GM19395 (cell line): Measurements from ENCODE around the gene PSMA2.
A peak's percentile ranks its signal among the peaks of the same experiment; 100 is the strongest.

ENCODE experiments used
- ATAC-seq: cut with Tn5 transposase; IDR thresholded peaks from one replicate; pipeline ENCODE4 v1.9.1; 2021; ENCODE audit warnings: mild to moderate bottlenecking, moderate library complexity; ENCODE audit not compliant: unreplicated experiment

The PSMA2 gene

DNA sequence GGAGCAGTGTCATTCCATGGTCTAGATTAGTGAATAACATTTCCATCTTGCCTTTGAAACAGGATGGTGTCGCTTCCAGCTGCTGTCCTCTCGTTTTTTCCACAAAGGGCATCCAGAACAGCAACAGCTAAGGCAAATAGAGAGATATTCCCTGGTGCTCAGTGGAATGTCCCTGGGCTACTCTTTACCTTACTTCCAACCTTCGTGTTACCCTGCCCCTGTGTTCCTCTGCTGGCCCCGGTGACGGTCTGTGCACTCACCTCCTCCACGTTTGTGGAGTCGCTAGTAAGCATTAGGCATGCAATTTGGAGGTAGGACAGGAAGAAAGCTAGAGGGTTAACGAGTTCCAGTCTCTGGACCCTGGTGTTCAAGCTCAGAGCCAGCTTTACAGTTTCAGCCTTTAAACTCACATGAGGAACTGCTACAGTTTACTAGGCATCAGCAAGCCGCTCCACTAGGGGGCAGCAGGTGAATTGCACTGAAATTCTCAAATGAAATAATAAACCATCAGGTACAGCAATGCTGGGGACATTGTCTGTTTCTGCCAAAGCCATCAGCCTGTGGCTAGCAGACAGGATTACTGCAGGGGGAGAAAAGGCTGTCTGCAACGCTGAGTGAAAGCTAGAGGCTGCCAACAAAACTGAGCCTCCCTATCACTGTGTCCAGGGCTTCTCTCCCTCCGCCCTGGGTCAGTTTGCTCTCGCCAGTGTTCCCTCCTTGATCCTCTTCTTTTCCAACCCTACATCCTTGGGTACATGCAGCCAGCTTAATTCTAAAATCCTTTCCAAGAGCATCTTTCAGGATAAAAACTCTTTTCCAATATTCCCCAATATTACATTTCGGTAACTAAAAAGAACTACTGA lies 9.2 kb upstream of the PSMA2 start:
- ATAC-seq: no peak

DNA sequence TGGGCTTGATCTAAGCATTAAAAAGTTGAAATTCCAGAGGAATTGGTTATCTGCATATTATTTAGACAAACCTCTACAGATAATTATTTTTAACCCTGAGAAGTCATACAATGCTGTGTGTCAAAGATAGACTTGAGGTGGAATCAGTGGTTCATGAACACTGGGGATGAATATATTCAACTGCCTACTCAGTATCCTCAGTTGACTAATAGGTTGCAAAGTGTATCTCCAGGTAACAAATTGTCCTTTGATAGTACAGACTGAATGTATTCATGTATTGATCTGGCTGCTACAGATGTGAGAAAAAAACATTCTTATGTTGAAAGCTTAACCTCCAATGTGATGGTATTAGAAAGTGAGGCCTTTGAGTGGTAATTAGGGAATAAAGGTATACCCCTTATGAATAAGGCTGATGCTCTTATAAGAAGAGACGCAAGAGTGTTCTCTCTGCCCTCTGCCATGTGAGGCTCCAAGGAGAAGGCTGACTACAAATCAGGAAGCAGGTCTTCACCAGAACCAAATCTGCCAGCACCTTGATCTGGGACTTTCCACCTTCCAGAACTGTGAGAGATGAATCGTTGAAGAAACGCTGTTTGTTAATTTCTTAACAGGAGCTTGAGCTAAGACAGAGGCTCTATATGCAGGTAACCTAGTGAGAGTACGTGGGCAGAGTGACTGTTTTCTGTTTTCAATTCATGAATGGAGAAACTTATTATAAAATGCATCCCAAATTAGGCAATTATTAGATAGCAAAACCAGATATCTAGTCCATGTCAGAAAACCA lies 7.7 kb upstream of the PSMA2 start:
- ATAC-seq: no peak

DNA sequence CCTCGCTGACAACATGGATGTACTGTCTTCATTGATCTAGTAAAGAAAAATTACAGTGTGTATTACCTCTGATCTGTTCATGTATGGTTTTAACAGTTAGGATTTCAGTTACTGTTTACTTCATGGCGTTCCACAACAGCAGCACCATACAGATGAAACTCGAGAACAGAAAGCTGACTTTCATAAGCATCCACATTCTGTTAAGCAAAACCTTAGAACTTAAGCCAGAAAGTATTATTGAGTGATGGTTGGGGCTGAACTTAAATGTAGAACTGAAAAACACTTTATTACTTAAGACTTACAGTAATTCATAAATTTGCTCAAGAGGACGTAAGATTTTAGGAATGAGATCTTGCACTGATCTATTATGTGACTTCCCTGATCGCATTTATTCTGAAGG lies 3.9 kb upstream of the PSMA2 start:
- peak; percentile 17 for ATAC-seq

DNA sequence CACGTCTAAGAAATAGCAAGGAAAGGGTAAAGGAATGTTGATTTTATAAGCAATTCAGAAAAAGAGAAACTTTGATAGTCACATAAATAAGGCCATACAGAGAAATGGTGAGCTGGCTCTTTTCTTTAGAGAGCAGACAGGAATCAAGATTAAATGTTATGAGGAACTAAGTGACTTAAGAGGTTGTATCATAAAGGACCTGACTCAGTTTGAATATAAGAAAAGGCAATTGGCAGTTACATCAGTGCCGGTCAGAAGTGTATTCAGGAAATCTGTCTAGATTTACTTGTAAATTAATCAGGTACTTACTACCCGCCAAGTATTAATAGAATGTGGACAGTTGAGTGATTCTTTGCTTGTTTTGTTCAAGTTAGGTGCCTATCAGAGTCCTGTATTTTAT lies 2.3 kb upstream of the PSMA2 start:
- ATAC-seq: no peak

DNA sequence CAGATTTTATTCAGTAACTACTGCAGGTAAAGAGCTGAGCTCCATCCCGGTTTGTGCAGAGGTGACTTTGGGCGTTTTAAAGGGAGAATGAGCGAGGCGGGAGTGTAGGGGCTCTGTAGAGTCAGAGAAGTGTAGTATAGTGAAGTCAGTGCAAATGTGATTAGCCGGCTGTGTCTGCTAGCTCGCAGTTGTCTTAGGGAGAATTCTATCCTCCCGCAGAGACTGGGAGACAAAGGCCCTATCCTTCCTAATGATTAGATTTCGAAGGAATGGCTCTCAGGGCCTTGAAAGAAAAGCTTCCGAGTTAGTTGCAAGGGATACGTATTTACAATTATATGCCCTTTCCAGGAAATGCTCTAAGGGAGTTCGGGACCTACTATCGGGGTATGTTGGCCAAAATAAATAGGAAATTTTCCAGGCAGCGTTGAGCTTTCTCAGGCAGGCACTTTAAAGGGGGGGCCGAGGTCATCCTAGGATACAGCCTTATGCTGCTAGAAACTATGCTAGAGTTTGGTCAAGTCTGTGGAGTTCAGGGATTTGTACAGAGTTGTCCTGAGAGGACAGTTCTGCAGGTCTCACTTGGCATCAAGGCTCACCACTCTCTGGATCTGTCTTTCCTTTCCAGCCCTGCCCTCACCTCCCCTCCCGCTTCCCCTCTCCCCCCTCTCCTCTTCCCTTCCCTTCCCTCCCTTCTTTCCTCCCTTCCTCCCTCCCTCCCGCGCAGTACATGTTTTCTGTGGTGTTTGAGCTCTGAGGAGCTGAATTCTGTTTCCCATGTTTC lies 1.0 kb upstream of the PSMA2 start:
- ATAC-seq: no peak

DNA sequence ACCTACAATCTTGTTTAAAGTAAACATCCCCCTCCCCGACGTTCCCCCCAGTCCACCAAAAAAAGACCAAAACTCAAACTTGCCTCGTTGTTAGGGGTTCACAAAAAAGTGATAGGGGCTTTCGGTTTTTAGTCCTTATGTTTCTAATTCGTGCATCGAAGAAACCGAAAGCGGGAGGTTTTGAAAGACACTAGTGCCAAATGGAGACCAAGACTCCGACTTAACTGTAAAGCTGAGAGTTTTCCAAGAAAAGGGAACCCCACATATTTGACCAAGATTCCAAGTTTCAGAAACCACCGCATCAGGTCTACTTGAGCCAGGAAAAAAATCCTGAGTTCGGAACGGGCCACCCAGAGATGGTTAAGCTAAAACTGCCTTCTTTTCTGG lies 534 bp downstream of the PSMA2 start:
- no peak for ATAC-seq

DNA sequence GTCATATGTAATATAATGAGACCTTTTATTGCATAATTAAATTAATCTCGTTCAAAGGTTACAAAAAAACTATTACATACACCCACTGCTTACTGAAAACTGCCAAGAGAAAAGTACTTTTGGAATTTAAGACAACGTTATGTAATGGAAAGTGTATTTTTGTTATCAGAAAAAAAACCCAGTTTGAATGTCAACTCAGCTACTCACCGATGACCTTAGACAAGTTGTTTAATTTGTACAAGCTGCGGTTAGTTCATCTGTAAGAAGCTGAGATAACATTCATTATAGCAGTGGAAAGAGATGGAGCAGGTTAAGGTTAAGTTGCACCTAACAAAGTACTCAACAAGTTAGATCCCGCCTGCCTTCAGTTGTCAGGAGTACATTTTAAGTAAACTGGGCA lies 1.1 kb downstream of the PSMA2 start:
- no peak for ATAC-seq

DNA sequence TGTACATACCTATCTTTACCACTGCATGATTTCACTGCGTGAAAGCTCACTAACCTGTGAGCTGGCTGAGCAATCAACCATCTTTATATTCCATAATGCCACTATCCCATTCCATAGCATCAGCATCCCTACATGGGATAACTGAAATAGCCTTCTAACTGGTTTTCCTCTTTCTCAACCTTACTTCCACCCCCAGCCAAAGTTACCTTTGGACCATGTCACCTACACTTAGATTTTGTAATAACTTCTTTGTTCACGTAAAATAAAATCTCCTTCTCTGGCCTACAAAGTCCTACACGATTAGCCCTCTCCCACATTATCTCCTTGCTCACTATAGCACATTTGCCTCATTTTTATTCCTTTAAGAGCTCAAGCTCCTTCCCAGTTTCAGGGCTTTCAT lies 2.5 kb downstream of the PSMA2 start:
- ATAC-seq: no peak

DNA sequence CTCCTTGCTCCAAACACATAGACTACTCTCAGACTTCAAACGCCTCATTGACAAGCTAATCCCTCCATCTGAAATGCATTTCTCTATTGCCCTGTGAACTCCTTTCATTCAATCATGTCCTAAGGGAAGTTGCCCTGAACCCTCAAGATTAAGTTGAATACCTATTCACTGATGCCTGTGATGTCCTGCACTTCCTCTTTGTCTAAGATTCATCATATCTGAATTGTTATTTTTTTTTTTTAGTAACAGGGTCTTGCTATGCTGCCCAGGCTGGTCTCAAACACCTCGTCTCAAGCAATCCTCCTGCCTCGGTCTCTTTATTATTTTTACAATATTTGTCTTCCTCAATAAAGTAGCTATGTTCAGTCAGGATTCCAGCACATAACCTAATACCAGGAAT lies 3.2 kb downstream of the PSMA2 start:
- no peak for ATAC-seq

DNA sequence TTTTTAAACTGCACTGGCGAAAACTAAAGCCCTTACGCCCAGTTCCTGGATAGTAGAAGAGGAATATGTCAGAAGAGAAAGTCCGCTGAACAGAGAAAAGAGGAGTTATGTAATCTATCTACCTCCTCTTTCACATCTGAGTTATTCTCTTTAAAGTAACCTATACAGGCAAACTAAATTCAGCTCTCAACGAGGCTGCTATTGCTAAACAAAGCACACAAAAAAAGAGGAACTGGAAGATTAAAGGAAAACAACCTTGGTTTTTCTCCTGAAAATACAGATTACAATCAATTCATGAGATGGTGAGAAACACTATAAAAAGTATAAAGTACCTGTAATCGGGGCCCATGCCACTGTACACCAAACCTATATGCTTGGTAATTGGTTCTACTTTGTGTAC lies 5.8 kb downstream of the PSMA2 start:
- no peak for ATAC-seq

DNA sequence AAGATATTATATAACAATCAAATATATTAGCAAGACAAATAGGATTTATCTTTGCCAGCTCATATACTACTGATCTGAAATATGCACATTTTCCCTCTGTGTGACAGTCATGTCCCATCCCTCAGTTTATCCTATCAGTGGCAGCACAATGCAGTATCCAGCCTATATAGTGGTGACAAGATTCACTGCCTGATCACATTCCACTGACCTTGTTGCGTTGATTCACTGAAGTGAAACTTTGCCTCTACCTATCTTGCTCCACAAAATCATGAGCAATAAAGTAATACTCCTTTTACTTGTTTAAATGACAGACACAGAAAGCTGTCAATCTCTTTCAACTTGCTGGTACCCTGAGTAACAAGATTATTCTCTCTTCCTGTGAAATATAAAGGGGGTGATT lies 6.3 kb downstream of the PSMA2 start:
- ATAC-seq: no peak

DNA sequence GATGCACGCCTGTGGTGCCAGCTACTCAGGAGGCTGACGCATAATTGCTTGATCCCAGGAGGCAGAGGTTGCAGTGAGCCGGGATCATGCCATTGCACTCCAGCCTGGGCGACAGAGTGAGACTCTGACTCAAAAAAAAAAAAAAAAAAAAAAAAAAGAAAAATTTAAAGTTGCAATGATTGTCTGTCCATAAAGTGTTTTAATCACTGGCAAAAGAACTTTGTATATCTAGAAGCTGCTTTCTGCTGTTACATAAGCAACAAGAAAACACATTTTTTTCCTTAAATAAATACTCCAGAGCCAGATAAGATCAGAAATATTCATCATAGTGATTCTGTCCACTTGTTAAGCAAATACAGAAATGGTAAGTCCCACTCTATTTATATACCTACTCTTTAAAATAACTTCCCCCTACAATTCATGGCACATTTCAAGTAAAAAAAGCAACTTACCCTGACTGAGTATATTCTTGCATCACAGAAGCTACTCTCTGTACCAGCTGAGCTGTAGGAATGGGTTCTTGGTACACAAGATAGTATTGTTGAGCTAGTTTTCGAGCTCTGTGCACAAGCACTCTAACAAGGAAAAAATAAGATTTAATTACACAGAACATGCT lies 7.6 kb downstream of the PSMA2 start:
- ATAC-seq: no peak

DNA sequence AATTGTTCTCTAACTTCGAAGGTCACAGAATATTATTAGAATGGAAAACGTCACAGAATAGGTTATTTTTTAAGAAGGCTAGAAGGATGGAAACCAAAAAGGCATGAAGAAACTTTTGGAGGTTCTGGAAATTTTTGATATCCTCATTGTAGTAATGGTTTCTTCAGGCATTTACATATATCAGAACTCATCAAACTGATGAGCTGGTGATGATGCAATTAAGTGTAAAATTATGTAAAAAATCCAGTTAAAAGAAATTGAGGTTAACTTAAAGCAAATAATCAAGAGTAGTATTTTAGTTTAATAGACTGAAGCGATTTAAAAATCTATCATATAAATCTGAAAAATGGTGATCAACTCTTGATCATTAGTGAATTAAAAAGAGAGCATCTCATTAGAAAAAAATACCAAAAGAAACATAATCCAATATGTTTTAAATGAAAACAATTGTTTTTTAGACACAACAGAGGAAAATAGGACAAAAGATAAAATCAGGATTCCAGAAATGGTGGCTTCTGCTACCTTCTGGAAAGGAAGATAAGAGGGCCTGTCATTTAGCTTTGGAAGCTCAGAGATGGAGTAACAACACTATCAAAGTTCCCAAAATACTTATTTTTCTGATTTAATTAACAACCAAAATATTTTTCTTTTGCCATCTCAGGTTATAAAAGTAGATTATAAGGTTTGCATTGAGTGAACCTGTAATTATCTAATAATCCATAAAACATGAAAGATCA lies 9.8 kb downstream of the PSMA2 start:
- no peak for ATAC-seq

DNA sequence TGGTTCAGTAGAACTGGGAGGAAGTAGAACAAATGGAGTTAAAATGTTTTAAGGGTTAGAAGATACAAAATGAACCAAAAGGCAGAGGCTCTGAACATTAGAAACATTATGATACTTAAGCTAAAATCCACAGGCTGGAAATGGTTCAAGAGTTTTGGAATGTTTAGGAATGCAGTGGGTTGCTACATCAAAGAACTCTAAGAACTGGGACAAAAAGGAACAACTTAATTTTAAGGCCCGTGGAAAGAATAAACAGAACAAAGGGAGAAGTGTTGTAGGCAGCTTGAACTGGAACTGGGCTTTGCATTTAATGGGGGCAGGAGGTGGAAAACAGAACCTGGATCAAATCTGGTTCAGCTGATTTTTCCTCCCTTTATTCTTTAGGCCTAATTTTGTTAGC lies 16.6 kb downstream of the PSMA2 start:
- ATAC-seq: no peak

DNA sequence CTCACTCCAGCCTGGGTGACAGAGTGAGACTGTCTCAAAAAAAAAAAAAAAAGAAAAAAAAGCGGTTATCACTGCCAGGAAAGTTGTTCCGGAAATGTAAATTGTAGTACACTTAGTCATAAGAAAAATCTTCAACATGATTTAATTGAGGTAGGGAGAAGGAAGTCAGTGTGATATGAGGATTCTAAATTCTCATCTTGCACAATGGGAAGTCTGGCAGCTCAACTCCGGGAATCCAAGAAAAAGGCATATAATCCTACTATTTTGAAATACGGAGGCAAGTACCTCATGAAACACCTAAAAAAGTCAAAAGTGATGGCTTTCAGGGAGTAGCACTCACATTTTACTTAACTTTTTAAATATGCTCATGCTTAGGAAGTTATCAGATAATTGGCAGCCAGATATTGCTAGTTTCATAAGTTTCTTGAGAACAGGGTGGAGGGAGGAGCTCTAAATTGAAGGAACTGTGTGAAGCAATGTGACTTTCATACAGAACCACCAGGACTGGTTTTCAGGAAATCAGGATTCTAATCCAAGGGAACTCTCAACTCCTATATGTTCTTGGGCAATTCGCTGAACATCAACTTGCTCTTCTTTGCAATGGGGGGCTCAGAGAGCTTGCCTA lies 17.4 kb downstream of the PSMA2 start:
- ATAC-seq: no peak

DNA sequence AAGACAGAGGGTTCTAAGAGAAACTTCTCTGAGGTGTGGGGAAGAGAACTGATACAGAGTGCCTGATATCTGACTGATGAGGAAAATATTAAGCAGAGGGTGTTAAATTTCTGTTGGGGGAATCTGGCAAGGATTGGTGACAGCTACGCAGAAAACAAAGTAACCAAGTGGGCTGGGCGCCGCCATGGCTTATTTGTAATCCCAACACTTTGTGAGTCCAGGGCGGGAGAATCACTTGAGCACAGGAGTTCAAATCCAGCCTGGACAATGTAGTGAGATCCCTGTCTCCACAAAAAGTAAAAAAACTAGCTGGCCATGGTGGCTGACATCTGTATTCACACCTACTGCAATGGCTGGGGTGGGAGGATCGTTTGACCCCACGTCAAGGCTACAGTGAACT lies 18.0 kb downstream of the PSMA2 start:
- no peak for ATAC-seq

DNA sequence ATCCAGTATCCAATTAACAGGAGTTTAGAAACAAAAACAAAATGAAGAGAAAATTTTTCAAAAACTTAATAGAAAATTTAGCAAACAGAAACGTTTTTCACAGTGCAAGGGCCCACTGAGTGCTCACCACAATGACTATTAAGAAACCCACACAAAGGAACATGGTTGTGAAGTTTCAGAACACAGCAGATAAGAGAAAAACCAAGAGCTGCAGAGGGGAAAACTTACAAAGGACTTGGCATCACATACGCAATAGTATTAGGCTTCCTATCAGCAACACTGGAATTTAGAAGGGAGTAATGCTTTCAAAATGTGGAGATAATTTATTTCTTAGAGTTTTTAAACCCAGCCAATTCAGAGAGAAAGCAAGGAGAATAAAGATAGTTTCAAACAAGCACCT lies 18.4 kb downstream of the PSMA2 start:
- ATAC-seq: no peak

DNA sequence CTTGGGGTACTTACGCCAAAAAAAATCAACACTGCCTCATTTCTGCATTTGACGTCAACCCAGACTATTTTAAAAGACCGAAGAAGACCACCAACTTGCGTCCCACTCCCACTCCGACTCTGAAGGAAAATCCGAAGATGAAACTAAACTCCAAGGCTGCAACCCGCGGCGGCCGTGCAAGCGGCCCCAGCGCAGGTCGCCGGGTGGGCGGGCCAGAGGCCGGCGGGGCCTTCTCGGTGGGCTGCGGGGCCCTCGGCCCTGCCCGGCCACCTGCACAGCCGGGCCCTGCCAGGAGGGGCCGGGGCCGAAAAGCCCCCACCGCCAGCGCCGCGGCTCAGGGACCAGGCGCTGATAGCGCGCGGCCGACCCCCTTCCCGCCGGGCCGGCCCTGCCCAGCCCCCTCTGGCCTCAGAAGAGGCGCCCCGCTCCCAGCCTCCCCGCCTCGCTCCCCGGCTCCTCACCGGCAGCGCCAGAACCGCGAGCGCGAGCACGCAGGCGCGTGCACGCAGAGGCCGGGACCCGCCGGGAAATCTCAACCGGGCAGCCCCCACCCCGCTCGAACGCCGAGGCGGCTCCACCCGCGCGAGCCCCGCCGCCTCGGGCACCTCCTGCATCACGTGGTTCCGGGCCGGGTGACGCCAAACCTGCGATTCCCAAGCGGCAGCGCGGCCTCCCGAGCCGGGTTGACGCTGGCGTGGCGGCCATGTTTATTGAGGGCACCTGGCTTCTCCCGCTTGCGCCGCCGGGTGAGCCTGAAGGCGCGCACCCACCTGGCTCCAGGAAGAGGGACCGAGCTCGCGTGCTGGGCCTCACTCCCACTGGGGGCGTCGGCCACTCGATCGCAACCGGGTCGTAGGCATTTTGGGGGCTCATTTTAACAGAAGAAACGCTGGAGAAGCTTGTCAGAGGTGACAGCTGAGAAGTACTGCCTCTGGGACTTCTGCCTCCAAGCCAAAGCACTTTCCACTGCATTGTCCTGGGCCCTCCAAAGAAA lies 20.2 kb downstream of the PSMA2 start, which contains the start of gene C7orf25:
TSS of gene C7orf25 (minus strand) at position 617 of the 994 bp plus-strand sequence. CDS start 1,170 bp downstream, outside the sequence.
- peak; percentile 90 for ATAC-seq

DNA sequence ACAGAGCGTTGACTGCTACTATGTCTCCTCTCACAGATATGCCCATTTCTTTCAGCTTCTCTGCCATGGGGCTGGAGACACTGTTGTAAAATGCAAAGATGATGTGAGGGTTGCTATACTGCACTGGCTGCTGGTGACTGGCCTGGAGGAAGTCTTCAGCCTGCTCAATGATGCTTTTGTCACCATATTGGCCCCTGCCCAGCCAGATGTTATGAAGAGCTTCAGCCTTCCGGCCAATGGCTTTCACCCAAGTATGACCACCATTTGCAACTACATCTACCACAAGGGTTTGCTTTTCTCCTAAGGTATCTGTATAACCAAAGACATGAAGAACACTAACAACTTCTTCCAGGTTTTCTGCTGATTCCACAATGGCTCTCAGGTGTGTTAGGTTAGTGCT lies 21.7 kb downstream of the PSMA2 start:
- no peak for ATAC-seq
